ENCODE results near the gene LAMA3.
"Not testable (repeated sequence)": the region's sequence is repeated elsewhere in the genome, so short reads cannot be mapped to it uniquely, and the experiment has no call there.

LAMA3 gene

GRCh38 chr18:23740105-23740830 is 51.0 kb downstream of the LAMA3 start:
- Histone ChIP-seq H3K27me3 (ENCODE audit: insufficient read depth, insufficient read length) (no peaks in the 10 kb centered on the region), H3K9me3 (ENCODE audit: insufficient read depth, low read length) (no peaks in the 10 kb centered on the region), H3K9ac (ENCODE audit: insufficient read length, low read depth) (no peak overlapping the region), H3K4me3 (ENCODE audit: insufficient read length, low read depth) (no peak overlapping the region), H3K4me1 (ENCODE audit: insufficient read depth, insufficient read length) (peaks cover 4% of the 10 kb centered on the region), H3K36me3 (ENCODE audit: insufficient read depth, insufficient read length, low read length) (no peaks in the 10 kb centered on the region)
- TF ChIP-seq SUZ12 (IDR thresholded peaks at IDR 0.05; ENCODE audit: extremely low read depth, insufficient read depth, insufficient read length) (no peak), YY1 (IDR thresholded peaks at IDR 0.05; ENCODE audit: insufficient read depth, insufficient read length) (no peak), ZNF274 (IDR thresholded peaks at IDR 0.05; ENCODE audit: low read depth, low read length) (no peak)
- no peak for DNase-seq (ENCODE audit: low read depth, low spot score)

- H3K4me3 ChIP-seq (ENCODE audit: insufficient read length, low read depth); H3K9me3 ChIP-seq (ENCODE audit: insufficient read depth, low read length); DNase-seq (ENCODE audit: low read depth, low spot score); H3K36me3 ChIP-seq (ENCODE audit: insufficient read depth, insufficient read length, low read length); H3K4me1 ChIP-seq (ENCODE audit: insufficient read depth, insufficient read length); H3K27me3 ChIP-seq (ENCODE audit: insufficient read depth, insufficient read length); H3K9ac ChIP-seq (ENCODE audit: insufficient read length, low read depth): not testable (repeated sequence)
Measured at GRCh38 chr18:23741967-23742366, 52.7 kb downstream of the LAMA3 start.

- DNase-seq (ENCODE audit: low read depth, low spot score): no peak
- no peaks in the 10 kb centered on the region for H3K9me3 ChIP-seq (ENCODE audit: insufficient read depth, low read length)
- no peak overlapping the region for H3K9ac ChIP-seq (ENCODE audit: insufficient read length, low read depth)
- no peaks in the 10 kb centered on the region for H3K27me3 ChIP-seq (ENCODE audit: insufficient read depth, insufficient read length)
- no peak for TF ChIP-seq ZNF274 (IDR thresholded peaks at IDR 0.05; ENCODE audit: low read depth, low read length)
- TF ChIP-seq SUZ12 (IDR thresholded peaks at IDR 0.05; ENCODE audit: extremely low read depth, insufficient read depth, insufficient read length): no peak
- no peak for TF ChIP-seq YY1 (IDR thresholded peaks at IDR 0.05; ENCODE audit: insufficient read depth, insufficient read length)
- no peaks in the 10 kb centered on the region for H3K4me1 ChIP-seq (ENCODE audit: insufficient read depth, insufficient read length)
- no peaks in the 10 kb centered on the region for H3K36me3 ChIP-seq (ENCODE audit: insufficient read depth, insufficient read length, low read length)
- no peak overlapping the region for H3K4me3 ChIP-seq (ENCODE audit: insufficient read length, low read depth)
Measured at GRCh38 chr18:23743733-23744333, 54.6 kb downstream of the LAMA3 start.

DNA sequence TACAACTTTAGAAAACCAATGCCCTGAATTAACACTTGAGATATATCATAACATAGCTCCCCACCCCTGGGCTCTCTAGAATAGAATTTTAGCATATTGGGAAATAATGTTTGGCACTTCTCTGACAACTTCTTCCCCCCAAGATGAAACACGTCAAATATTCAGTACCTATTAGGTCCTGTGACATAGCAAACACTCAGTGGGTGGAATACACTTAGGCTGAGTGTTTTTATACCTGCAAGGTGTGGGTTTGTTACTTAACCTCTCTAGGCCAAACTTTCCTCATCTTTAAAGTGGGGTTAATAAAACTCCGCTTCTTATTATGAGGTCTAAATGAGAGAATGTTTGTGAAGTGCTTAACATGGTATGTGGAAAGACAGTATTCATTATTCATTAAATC is 56.1 kb downstream of the LAMA3 start:
- no peaks in the 10 kb centered on the region for H3K4me1 ChIP-seq (ENCODE audit: insufficient read depth, insufficient read length)
- no peak overlapping the region for H3K9ac ChIP-seq (ENCODE audit: insufficient read length, low read depth)
- no peaks in the 10 kb centered on the region for H3K9me3 ChIP-seq (ENCODE audit: insufficient read depth, low read length)
- TF ChIP-seq SUZ12 (IDR thresholded peaks at IDR 0.05; ENCODE audit: extremely low read depth, insufficient read depth, insufficient read length) (no peak), YY1 (IDR thresholded peaks at IDR 0.05; ENCODE audit: insufficient read depth, insufficient read length) (no peak), ZNF274 (IDR thresholded peaks at IDR 0.05; ENCODE audit: low read depth, low read length) (no peak)
- no peaks in the 10 kb centered on the region for H3K36me3 ChIP-seq (ENCODE audit: insufficient read depth, insufficient read length, low read length)
- H3K27me3 ChIP-seq (ENCODE audit: insufficient read depth, insufficient read length): no peaks in the 10 kb centered on the region
- DNase-seq (ENCODE audit: low read depth, low spot score): no peak
- no peak overlapping the region for H3K4me3 ChIP-seq (ENCODE audit: insufficient read length, low read depth)

DNA sequence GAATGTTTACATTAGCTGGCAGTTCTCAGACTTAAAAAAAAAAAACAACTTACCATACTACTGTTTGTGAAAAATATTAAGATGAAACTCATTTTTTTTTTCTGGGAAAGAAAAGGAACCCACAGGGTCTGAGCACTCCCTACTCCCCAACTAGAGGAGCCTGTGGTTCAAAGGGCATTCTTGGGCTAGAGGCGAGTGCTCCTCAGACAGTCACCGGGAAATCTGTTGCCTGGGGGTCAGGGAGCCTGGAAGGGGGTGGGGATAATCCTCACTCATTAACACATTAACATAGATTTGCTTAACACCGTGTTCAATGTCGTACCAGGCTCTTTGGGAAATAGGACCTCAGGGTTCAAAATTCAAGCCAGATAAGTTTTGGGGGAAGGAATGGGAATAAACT is 57.6 kb downstream of the LAMA3 start:
- Histone ChIP-seq H3K36me3 (ENCODE audit: insufficient read depth, insufficient read length, low read length) (no peaks in the 10 kb centered on the region), H3K27me3 (ENCODE audit: insufficient read depth, insufficient read length) (no peaks in the 10 kb centered on the region), H3K4me1 (ENCODE audit: insufficient read depth, insufficient read length) (no peaks in the 10 kb centered on the region), H3K4me3 (ENCODE audit: insufficient read length, low read depth) (no peak overlapping the region), H3K9me3 (ENCODE audit: insufficient read depth, low read length) (no peaks in the 10 kb centered on the region), H3K9ac (ENCODE audit: insufficient read length, low read depth) (no peak overlapping the region)
- DNase-seq (ENCODE audit: low read depth, low spot score): no peak
- TF ChIP-seq SUZ12 (IDR thresholded peaks at IDR 0.05; ENCODE audit: extremely low read depth, insufficient read depth, insufficient read length): no peak
- TF ChIP-seq ZNF274 (IDR thresholded peaks at IDR 0.05; ENCODE audit: low read depth, low read length): no peak
- no peak for TF ChIP-seq YY1 (IDR thresholded peaks at IDR 0.05; ENCODE audit: insufficient read depth, insufficient read length)

DNA sequence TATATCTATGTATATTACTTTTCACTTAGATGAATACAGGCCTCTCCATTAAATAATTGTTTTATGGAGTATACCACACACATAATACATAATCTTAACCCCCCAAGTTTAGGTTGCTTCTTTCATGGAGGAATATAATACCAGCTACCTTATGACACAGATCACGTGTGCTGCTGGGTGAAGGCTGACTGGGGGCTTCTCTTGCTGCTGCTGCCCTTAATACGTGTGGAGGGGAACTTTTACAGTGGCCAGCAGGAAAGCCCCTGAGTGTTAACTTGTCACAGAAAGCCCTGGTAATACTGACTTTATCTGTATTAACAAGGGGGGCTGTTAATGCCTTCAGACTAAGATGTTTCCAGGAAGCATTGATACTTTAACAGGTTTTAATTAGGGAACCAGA is 63.1 kb downstream of the LAMA3 start:
- Histone ChIP-seq H3K27me3 (ENCODE audit: insufficient read depth, insufficient read length) (no peaks in the 10 kb centered on the region), H3K4me1 (ENCODE audit: insufficient read depth, insufficient read length) (no peaks in the 10 kb centered on the region), H3K9ac (ENCODE audit: insufficient read length, low read depth) (no peak overlapping the region), H3K4me3 (ENCODE audit: insufficient read length, low read depth) (no peak overlapping the region), H3K36me3 (ENCODE audit: insufficient read depth, insufficient read length, low read length) (no peaks in the 10 kb centered on the region), H3K9me3 (ENCODE audit: insufficient read depth, low read length) (no peaks in the 10 kb centered on the region)
- no peak for DNase-seq (ENCODE audit: low read depth, low spot score)
- TF ChIP-seq SUZ12 (IDR thresholded peaks at IDR 0.05; ENCODE audit: extremely low read depth, insufficient read depth, insufficient read length): no peak
- TF ChIP-seq YY1 (IDR thresholded peaks at IDR 0.05; ENCODE audit: insufficient read depth, insufficient read length): no peak
- no peak for TF ChIP-seq ZNF274 (IDR thresholded peaks at IDR 0.05; ENCODE audit: low read depth, low read length)

DNA sequence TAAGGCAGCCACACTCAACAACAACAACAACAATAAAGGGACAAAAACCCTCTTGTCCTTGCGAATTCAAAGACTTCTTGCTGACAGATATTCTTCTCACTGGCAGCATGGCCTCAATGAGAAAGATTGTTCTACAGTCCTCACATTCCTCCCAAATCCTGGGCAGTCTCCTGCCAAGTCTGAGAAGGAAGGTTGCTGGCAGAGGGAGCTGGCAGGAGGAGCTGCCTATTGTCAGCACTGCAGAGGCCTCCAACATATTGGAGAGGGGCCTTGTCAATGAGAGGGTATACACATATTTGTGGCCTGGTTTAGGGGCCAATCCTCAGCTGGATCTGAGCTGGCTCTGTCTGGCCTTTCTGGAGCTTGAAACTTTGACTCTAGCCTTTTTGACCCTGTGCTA is 63.5 kb downstream of the LAMA3 start:
- TF ChIP-seq SUZ12 (IDR thresholded peaks at IDR 0.05; ENCODE audit: extremely low read depth, insufficient read depth, insufficient read length): no peak
- no peak for TF ChIP-seq YY1 (IDR thresholded peaks at IDR 0.05; ENCODE audit: insufficient read depth, insufficient read length)
- no peak for TF ChIP-seq ZNF274 (IDR thresholded peaks at IDR 0.05; ENCODE audit: low read depth, low read length)
- no peak for DNase-seq (ENCODE audit: low read depth, low spot score)
- no peaks in the 10 kb centered on the region for H3K27me3 ChIP-seq (ENCODE audit: insufficient read depth, insufficient read length)
- H3K4me3 ChIP-seq (ENCODE audit: insufficient read length, low read depth): no peak overlapping the region
- no peaks in the 10 kb centered on the region for H3K4me1 ChIP-seq (ENCODE audit: insufficient read depth, insufficient read length)
- no peaks in the 10 kb centered on the region for H3K36me3 ChIP-seq (ENCODE audit: insufficient read depth, insufficient read length, low read length)
- H3K9me3 ChIP-seq (ENCODE audit: insufficient read depth, low read length): no peaks in the 10 kb centered on the region
- no peak overlapping the region for H3K9ac ChIP-seq (ENCODE audit: insufficient read length, low read depth)
